ENCODE data around the gene CFLAR.

The CFLAR gene

GRCh38 chr2:201185863-201186262 is 69.9 kb downstream of the CFLAR start:
- TF ChIP-seq, protein P1, sequence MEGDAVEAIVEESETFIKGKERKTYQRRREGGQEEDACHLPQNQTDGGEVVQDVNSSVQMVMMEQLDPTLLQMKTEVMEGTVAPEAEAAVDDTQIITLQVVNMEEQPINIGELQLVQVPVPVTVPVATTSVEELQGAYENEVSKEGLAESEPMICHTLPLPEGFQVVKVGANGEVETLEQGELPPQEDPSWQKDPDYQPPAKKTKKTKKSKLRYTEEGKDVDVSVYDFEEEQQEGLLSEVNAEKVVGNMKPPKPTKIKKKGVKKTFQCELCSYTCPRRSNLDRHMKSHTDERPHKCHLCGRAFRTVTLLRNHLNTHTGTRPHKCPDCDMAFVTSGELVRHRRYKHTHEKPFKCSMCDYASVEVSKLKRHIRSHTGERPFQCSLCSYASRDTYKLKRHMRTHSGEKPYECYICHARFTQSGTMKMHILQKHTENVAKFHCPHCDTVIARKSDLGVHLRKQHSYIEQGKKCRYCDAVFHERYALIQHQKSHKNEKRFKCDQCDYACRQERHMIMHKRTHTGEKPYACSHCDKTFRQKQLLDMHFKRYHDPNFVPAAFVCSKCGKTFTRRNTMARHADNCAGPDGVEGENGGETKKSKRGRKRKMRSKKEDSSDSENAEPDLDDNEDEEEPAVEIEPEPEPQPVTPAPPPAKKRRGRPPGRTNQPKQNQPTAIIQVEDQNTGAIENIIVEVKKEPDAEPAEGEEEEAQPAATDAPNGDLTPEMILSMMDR (IDR thresholded peaks at IDR 0.05), result no peak

- TF ChIP-seq, protein P1 (IDR thresholded peaks at IDR 0.05), result no peak
Measured at GRCh38 chr2:201186982-201187381, 71.0 kb downstream of the CFLAR start.

DNA sequence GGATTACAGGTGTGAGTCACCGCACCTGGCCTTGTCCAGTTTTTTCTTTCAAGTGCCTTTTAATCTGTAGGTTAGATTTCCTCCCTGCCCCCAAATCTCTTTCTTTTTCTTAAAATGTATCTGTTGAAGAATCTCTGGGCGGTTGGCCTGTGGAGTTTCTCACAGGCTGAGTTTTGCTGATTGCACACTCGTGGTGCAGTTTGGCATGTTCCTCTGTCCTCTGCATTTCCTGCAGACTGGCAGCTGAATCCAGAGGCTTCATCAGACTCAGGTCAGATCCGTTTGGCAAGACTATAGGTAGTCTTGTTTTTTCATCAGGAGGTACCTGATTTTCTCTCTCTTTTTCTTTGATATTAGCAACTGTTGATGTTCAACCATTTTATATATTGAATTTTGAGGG is 72.5 kb downstream of the CFLAR start:
- TF ChIP-seq, protein P1 (IDR thresholded peaks at IDR 0.05), result no peak

DNA sequence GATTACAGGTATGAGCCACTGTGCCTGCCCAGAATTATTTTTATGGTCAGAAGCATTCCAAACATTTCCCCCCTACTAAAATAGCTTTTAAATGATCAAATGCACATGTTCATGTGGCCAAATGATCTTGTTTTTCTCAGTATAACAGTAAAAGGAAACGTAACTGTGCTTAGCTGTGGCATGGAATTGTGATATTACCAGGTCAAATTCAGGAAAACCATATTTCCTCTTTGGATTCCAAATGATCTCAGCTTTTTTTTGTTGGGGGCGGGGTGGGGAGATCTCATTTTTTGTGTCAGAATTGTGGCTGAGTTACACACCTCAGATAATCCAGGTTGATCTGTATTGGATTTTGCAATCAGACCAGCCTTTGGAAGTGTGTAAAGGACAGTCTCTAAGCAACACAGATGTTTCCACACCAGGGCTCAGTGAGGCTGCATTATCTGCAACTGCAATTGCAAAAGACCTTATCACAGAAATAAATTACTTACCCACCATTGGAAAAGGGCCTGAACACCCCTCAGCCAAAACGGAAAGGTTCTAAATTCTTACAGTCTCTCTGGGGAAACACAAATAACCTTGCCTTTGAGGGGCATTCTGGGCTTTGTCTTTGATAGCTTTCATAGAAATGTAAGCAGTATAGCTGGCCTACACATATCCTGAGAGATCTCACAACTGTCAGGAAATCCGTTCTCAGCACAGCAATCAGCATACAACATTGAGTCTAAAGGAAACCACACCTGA is 75.3 kb downstream of the CFLAR start:
- TF ChIP-seq, protein P1 (IDR thresholded peaks at IDR 0.05), result no peak

DNA sequence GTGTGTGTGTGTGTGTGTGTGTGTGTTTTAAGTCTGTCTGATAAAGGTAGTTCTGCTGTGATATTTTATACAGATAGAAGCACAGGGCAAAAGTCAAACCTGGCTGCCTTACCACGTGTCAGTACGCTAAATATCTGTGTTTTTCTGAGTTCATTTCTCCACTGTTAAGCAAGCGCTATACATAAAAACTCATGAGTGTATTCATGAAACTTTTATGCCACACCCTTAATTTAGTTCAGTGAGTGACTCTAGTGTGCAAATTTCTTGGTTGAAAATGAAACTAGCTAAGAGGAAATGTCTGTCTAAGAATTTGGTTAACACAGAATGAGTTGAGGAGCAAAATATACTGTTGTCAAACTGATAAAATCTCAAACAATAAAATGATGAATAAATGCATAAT is 78.1 kb downstream of the CFLAR start:
- TF ChIP-seq, protein P1 (IDR thresholded peaks at IDR 0.05), result no peak

- TF ChIP-seq, protein P1 (IDR thresholded peaks at IDR 0.05), result no peak
Measured at GRCh38 chr2:201195331-201195730, 79.4 kb downstream of the CFLAR start.

DNA sequence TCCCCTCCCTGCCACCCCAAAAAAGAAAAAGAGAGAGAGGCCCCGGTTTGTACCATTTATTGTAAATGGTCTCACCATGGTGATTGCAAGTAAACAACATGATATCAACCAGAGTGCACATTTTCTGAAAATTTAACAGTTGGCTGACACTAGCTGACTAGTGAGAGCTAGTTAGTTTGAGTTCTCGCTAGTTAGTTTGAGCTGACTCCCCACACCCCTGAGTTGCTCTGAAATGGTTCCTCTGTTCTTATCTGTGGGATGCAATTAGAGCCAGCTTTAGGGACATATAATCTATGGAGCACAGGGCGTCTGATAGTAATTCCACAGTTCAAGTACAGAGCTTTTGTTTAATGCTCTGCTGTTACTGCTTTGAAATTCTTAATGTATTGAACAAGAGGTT is 80.0 kb downstream of the CFLAR start:
- TF ChIP-seq, protein P1 (IDR thresholded peaks at IDR 0.05), result no peak

- TF ChIP-seq, protein P1 (IDR thresholded peaks at IDR 0.05), result no peak
Measured at GRCh38 chr2:201196803-201197202, 80.8 kb downstream of the CFLAR start.

Data from LNCAP (cell line).